ENCODE data around the gene TAS1R3. TPM values are rescaled to one million over a fixed set of nuclear protein-coding genes. Genes with fewer than 3 reads are reported as not detected.

Gene TAS1R3
- total RNA-seq, 1 donor from 2014 or later = 1.6 TPM

GRCh38 chr1:1322952-1323351 lies 8.1 kb upstream of the TAS1R3 start:
- H3K36me3 ChIP-seq (ENCODE audit: control insufficient read depth in 3 of 3, insufficient read depth in 3 of 3, low read length in 3 of 3) = peaks cover 14 to 39% (median 19%) of the 10 kb centered on the region in 3 donors
- peak overlapping the region in 1 of 3 donors; percentile 57 for H3K9ac ChIP-seq (ENCODE audit: low read depth in 1 of 3, low read length in 3 of 3)
- H3K27me3 ChIP-seq (ENCODE audit: control insufficient read depth in 3 of 3, insufficient read depth in 3 of 3, low read length in 3 of 3) = no peaks in the 10 kb centered on the region
- peaks cover 58 to 77% (median 67%) of the 10 kb centered on the region in 3 donors for H3K4me1 ChIP-seq (ENCODE audit: control insufficient read depth in 3 of 3, insufficient read depth in 3 of 3, low read length in 3 of 3)
- peak overlapping the region in 1 of 3 donors; percentile 46 for H3K4me3 ChIP-seq (ENCODE audit: low read length in 3 of 3)
- no peak overlapping the region for H3K27ac ChIP-seq (ENCODE audit: low read depth, low read length)
- no peaks in the 10 kb centered on the region for H3K9me3 ChIP-seq (ENCODE audit: control insufficient read depth in 3 of 3, low read length in 3 of 3)

GRCh38 chr1:1324084-1324523 lies 7.0 kb upstream of the TAS1R3 start:
- no peaks in the 10 kb centered on the region for H3K9me3 ChIP-seq (ENCODE audit: control insufficient read depth in 3 of 3, low read length in 3 of 3)
- peaks cover 13 to 42% (median 16%) of the 10 kb centered on the region in 3 donors for H3K36me3 ChIP-seq (ENCODE audit: control insufficient read depth in 3 of 3, insufficient read depth in 3 of 3, low read length in 3 of 3)
- no peaks in the 10 kb centered on the region for H3K27me3 ChIP-seq (ENCODE audit: control insufficient read depth in 3 of 3, insufficient read depth in 3 of 3, low read length in 3 of 3)
- peaks cover 56 to 72% (median 61%) of the 10 kb centered on the region in 3 donors for H3K4me1 ChIP-seq (ENCODE audit: control insufficient read depth in 3 of 3, insufficient read depth in 3 of 3, low read length in 3 of 3)
- H3K4me3 ChIP-seq (ENCODE audit: low read length in 3 of 3) = peak overlapping the region; percentile 75 to 90 (median 87)
- H3K27ac ChIP-seq (ENCODE audit: low read depth, low read length) = peak overlapping the region; percentile 72
- peak overlapping the region; percentile 79 to 91 (median 82) for H3K9ac ChIP-seq (ENCODE audit: low read depth in 1 of 3, low read length in 3 of 3)

- Histone ChIP-seq H3K4me3 (ENCODE audit: low read length in 3 of 3) (peak within 1 kb of the TSS; percentile 75 to 90 (median 87)), H3K27ac (ENCODE audit: low read depth, low read length) (peak within 1 kb of the TSS; percentile 83), H3K9me3 (ENCODE audit: control insufficient read depth in 3 of 3, low read length in 3 of 3) (no peaks in the 10 kb centered on the region), H3K4me1 (ENCODE audit: control insufficient read depth in 3 of 3, insufficient read depth in 3 of 3, low read length in 3 of 3) (peaks cover 62 to 72% (median 62%) of the 10 kb centered on the region in 3 donors), H3K27me3 (ENCODE audit: control insufficient read depth in 3 of 3, insufficient read depth in 3 of 3, low read length in 3 of 3) (peaks cover 0 to under 1% (median 0%) of the 10 kb centered on the region in 3 donors), H3K36me3 (ENCODE audit: control insufficient read depth in 3 of 3, insufficient read depth in 3 of 3, low read length in 3 of 3) (peaks cover 11 to 38% (median 14%) of the 10 kb centered on the region in 3 donors), H3K9ac (ENCODE audit: low read depth in 1 of 3, low read length in 3 of 3) (peak within 1 kb of the TSS; percentile 83 to 96 (median 92))
These were observed 6.4 kb upstream of the TAS1R3 start, which contains the start of the genes CPTP and INTS11 for GRCh38 chr1:1324524-1325287. TSS of gene CPTP (plus strand) at chr1:1324802. CDS start at chr1:1326911, 2,109 bp downstream. TSS of gene INTS11 (minus strand) at chr1:1324660. CDS start at chr1:1324608, 52 bp downstream.

DNA sequence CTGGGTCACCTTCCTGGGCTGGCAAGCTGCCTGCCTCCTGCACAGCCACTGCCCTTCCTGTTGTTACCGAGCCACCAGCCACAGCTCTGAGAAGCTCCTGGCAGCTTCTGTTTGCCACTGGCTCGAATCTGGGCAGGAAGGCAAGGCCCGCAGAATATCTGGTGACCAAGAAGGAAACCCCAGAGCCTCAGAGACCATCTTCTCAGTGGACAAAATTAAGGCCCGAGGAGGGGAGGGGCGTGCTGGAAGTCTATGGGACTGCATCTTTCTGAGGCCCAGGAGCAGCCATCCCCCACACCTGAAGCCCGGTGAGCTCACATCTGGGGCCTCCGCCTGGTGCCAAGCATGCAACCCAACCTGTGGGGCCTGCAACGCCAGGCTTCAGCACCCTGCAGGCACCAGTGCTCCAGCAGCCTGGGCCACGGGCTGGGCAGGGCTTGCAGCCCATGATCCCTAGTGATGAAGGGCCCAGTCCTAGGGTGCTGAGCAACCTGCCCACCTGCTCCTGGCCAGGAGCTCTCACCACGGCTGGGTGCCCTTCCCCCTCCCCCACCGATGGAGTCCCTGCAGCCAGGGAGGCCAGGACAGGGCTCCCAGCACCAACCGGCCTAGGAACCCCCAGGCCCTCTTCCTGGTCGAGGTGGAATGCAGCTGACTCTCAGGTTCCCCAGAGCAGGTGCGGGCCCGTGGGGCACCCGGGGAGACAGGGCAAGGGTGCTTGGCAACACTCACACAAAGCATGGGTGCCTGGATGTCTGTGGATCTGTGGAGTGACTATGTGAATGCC lies 5.6 kb upstream of the TAS1R3 start:
- Histone ChIP-seq H3K9me3 (ENCODE audit: control insufficient read depth in 3 of 3, low read length in 3 of 3) (no peaks in the 10 kb centered on the region), H3K27ac (ENCODE audit: low read depth, low read length) (peak overlapping the region; percentile 83), H3K27me3 (ENCODE audit: control insufficient read depth in 3 of 3, insufficient read depth in 3 of 3, low read length in 3 of 3) (peaks cover 0 to 5% (median 0%) of the 10 kb centered on the region in 3 donors), H3K4me3 (ENCODE audit: low read length in 3 of 3) (peak overlapping the region; percentile 75 to 90 (median 87)), H3K4me1 (ENCODE audit: control insufficient read depth in 3 of 3, insufficient read depth in 3 of 3, low read length in 3 of 3) (peaks cover 66 to 72% (median 69%) of the 10 kb centered on the region in 3 donors), H3K36me3 (ENCODE audit: control insufficient read depth in 3 of 3, insufficient read depth in 3 of 3, low read length in 3 of 3) (peaks cover 11 to 33% (median 11%) of the 10 kb centered on the region in 3 donors), H3K9ac (ENCODE audit: low read depth in 1 of 3, low read length in 3 of 3) (peak overlapping the region; percentile 83 to 96 (median 92))

- Histone ChIP-seq H3K4me1 (ENCODE audit: control insufficient read depth in 3 of 3, insufficient read depth in 3 of 3, low read length in 3 of 3) (peaks cover 67 to 72% (median 69%) of the 10 kb centered on the region in 3 donors), H3K36me3 (ENCODE audit: control insufficient read depth in 3 of 3, insufficient read depth in 3 of 3, low read length in 3 of 3) (peaks cover 11 to 31% (median 11%) of the 10 kb centered on the region in 3 donors), H3K9me3 (ENCODE audit: control insufficient read depth in 3 of 3, low read length in 3 of 3) (no peaks in the 10 kb centered on the region), H3K4me3 (ENCODE audit: low read length in 3 of 3) (peak overlapping the region; percentile 75 to 90 (median 87)), H3K9ac (ENCODE audit: low read depth in 1 of 3, low read length in 3 of 3) (peak overlapping the region; percentile 83 to 96 (median 92)), H3K27ac (ENCODE audit: low read depth, low read length) (no peak overlapping the region), H3K27me3 (ENCODE audit: control insufficient read depth in 3 of 3, insufficient read depth in 3 of 3, low read length in 3 of 3) (peaks cover 0 to 5% (median 0%) of the 10 kb centered on the region in 3 donors)
These were observed 4.9 kb upstream of the TAS1R3 start for GRCh38 chr1:1326075-1326605.

- H3K36me3 ChIP-seq (ENCODE audit: control insufficient read depth in 3 of 3, insufficient read depth in 3 of 3, low read length in 3 of 3) = peaks cover 11 to 29% (median 11%) of the 10 kb centered on the region in 3 donors
- no peak overlapping the region for H3K27ac ChIP-seq (ENCODE audit: low read depth, low read length)
- H3K4me1 ChIP-seq (ENCODE audit: control insufficient read depth in 3 of 3, insufficient read depth in 3 of 3, low read length in 3 of 3) = peaks cover 59 to 70% (median 61%) of the 10 kb centered on the region in 3 donors
- H3K4me3 ChIP-seq (ENCODE audit: low read length in 3 of 3) = no peak overlapping the region
- no peak overlapping the region for H3K9ac ChIP-seq (ENCODE audit: low read depth in 1 of 3, low read length in 3 of 3)
- H3K27me3 ChIP-seq (ENCODE audit: control insufficient read depth in 3 of 3, insufficient read depth in 3 of 3, low read length in 3 of 3) = peaks cover 0 to 5% (median 4%) of the 10 kb centered on the region in 3 donors
- no peaks in the 10 kb centered on the region for H3K9me3 ChIP-seq (ENCODE audit: control insufficient read depth in 3 of 3, low read length in 3 of 3)
These were observed 3.8 kb upstream of the TAS1R3 start for GRCh38 chr1:1327291-1327690.

GRCh38 chr1:1328254-1328653 lies 2.8 kb upstream of the TAS1R3 start:
- H3K27ac ChIP-seq (ENCODE audit: low read depth, low read length) = no peak overlapping the region
- peaks cover 52 to 74% (median 63%) of the 10 kb centered on the region in 3 donors for H3K4me1 ChIP-seq (ENCODE audit: control insufficient read depth in 3 of 3, insufficient read depth in 3 of 3, low read length in 3 of 3)
- H3K9me3 ChIP-seq (ENCODE audit: control insufficient read depth in 3 of 3, low read length in 3 of 3) = no peaks in the 10 kb centered on the region
- H3K4me3 ChIP-seq (ENCODE audit: low read length in 3 of 3) = no peak overlapping the region
- H3K27me3 ChIP-seq (ENCODE audit: control insufficient read depth in 3 of 3, insufficient read depth in 3 of 3, low read length in 3 of 3) = peaks cover 0 to 5% (median 4%) of the 10 kb centered on the region in 3 donors
- peaks cover 7 to 27% (median 11%) of the 10 kb centered on the region in 3 donors for H3K36me3 ChIP-seq (ENCODE audit: control insufficient read depth in 3 of 3, insufficient read depth in 3 of 3, low read length in 3 of 3)
- H3K9ac ChIP-seq (ENCODE audit: low read depth in 1 of 3, low read length in 3 of 3) = no peak overlapping the region

DNA sequence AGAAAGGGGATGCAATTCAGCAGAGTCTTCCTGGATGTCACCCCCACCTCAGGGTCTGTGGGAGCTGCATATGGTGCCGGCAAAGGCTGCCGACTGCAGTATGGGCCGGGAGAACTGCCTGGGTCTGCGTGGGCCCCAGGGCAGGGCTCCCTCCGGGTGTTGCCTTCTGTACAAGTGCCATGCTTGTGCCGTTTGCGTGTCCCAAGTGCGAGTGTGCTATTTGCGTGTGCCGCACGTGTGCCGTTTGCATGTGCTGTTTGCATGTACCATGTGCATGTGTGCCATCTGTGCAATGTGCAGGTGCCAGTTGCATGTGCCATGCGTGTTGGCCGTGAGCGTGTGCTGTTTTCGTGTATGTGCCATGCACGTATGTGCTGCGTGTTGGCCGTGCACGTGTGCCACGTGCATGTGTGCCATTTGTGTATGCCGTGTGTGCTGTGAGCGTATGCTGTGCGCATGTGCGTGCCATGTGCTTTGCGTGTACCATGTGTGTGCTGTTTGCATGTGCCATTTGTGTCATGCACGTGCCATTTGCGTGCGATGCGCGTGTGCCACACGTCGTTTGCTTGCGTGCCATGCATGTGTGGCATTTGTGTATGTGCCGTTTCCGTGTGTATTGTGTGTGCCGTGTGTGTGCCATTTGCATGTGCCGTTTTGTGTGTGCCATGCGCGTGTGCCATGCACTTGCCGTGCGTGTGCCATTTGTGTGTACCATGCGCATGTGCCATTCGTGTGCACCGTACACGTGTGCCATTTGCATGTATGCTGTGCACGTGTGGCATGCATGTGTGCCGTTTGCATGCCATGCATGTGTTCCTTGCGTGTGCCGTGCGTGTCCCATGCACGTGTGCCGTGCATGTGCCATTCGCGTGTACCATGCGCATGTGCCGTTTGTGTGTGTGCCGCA lies 1.5 kb upstream of the TAS1R3 start:
- H3K27ac ChIP-seq (ENCODE audit: low read depth, low read length) = no peak overlapping the region

More for the DNA sequence above, 1.5 kb upstream of the TAS1R3 start:
- Histone ChIP-seq H3K36me3 (ENCODE audit: control insufficient read depth in 3 of 3, insufficient read depth in 3 of 3, low read length in 3 of 3) (peaks cover 7 to 31% (median 11%) of the 10 kb centered on the region in 3 donors), H3K4me1 (ENCODE audit: control insufficient read depth in 3 of 3, insufficient read depth in 3 of 3, low read length in 3 of 3) (peaks cover 48 to 83% (median 65%) of the 10 kb centered on the region in 3 donors), H3K4me3 (ENCODE audit: low read length in 3 of 3) (peak overlapping the region in 2 of 3 donors; percentile 25 to 54), H3K9ac (ENCODE audit: low read depth in 1 of 3, low read length in 3 of 3) (peak overlapping the region in 1 of 3 donors; percentile 45), H3K9me3 (ENCODE audit: control insufficient read depth in 3 of 3, low read length in 3 of 3) (no peaks in the 10 kb centered on the region), H3K27me3 (ENCODE audit: control insufficient read depth in 3 of 3, insufficient read depth in 3 of 3, low read length in 3 of 3) (peaks cover 0 to 5% (median 4%) of the 10 kb centered on the region in 3 donors)
